Midbrain (tissue), 1 donor: ENCODE results near the gene PLA2G1B.

Experiments
- DNase-seq: peaks from one replicate; lab custom pipeline; 2025; lab: John Stamatoyannopoulos, UW

PLA2G1B gene

GRCh38 chr12:120327593-120327992 is at the start of gene PLA2G1B:
PLA2G1B (minus strand) TSS chr12:120327779; CDS start chr12:120327753, 26 bp downstream.
- no peak for DNase-seq

- DNase-seq: no peak
Observed at GRCh38 chr12:120376934-120377572, 49.5 kb upstream of the PLA2G1B start.

- DNase-seq: no peak
Observed at GRCh38 chr12:120376416-120376815, 48.8 kb upstream of the PLA2G1B start.

- no peak for DNase-seq
Observed at GRCh38 chr12:120376009-120376408, 48.4 kb upstream of the PLA2G1B start.

GRCh38 chr12:120373683-120374082 is 46.1 kb upstream of the PLA2G1B start:
- no peak for DNase-seq

- no peak for DNase-seq
Observed at GRCh38 chr12:120370343-120371243, 43.0 kb upstream of the PLA2G1B start.

- no peak for DNase-seq
Observed at GRCh38 chr12:120369603-120370342, 42.2 kb upstream of the PLA2G1B start.

- DNase-seq: peak; percentile 12
Observed at GRCh38 chr12:120368789-120369602, 41.4 kb upstream of the PLA2G1B start, which contains the start of gene MSI1. MSI1 (minus strand) TSS chr12:120369164; CDS start chr12:120369091, 73 bp downstream.

GRCh38 chr12:120367924-120368788 is 40.6 kb upstream of the PLA2G1B start:
- no peak for DNase-seq

- DNase-seq: no peak
Observed at GRCh38 chr12:120367233-120367923, 39.8 kb upstream of the PLA2G1B start.

- no peak for DNase-seq
Observed at GRCh38 chr12:120366845-120367232, 39.3 kb upstream of the PLA2G1B start.

- no peak for DNase-seq
Observed at GRCh38 chr12:120366341-120366705, 38.7 kb upstream of the PLA2G1B start.

GRCh38 chr12:120365675-120366340 is 38.2 kb upstream of the PLA2G1B start:
- peak; percentile 40 for DNase-seq

- DNase-seq: no peak
Observed at GRCh38 chr12:120364487-120364886, 36.9 kb upstream of the PLA2G1B start.

- no peak for DNase-seq
Observed at GRCh38 chr12:120363274-120363855, 35.8 kb upstream of the PLA2G1B start.

GRCh38 chr12:120362516-120363273 is 35.1 kb upstream of the PLA2G1B start:
- no peak for DNase-seq

GRCh38 chr12:120361506-120362208 is 34.1 kb upstream of the PLA2G1B start:
- DNase-seq: peak; percentile 90

- no peak for DNase-seq
Observed at GRCh38 chr12:120359128-120359527, 31.5 kb upstream of the PLA2G1B start.
